Stimulated activated naive CD4-positive, alpha-beta T cell treated with Interleukin-2 at 50 U/mL for 16 hours (primary cell): Measurements from ENCODE around the gene PCSK4.
"Not testable (repeated sequence)": the region's sequence is repeated elsewhere in the genome, so short reads cannot be mapped to it uniquely, and the experiment has no call there.

Experiments used
- DNase-seq: peaks from one replicate; lab custom pipeline; 2025; lab: John Stamatoyannopoulos, UW

The PCSK4 gene

DNA sequence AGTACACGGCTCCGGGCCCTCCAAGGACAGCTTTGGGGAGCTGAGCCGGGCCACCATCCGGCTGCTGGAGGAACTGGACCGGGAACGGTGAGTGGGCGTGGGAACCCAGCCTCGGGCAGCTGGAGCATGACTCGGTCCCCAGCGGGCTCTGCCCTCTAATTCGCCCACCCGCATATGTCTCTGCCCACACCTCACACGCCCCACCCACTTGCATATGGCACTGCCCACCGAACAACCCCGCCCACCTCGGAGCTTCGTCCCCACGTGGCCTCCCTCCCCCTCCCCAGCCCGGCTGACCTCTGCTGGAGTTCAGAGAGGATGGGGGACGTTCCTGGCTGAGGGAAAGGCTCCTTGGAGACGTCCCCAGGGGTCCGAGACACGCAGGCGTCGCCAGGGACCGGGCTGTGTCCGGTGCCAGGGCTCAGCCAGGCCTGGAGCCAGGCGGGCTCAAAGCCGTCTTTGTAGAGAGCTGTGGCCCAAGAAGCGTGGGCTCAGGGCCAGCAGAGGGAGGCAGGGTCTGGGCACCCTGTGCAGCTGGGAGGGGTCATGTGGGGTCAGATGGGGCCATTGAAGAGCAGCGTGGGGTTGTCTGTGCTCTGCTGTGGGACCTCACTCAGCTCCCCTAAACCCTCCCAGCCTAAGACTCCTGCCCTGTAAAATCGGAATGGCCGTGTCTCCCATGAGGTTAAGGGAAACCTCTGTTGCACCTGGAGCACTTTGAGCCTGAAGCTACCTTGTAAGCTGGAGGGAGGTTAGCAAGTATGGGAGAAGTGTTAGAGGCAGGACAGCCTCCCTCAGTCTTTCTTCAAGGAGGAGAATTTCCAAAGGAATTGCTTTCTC is 36.4 kb downstream of the PCSK4 start:
- no peak for DNase-seq

DNA sequence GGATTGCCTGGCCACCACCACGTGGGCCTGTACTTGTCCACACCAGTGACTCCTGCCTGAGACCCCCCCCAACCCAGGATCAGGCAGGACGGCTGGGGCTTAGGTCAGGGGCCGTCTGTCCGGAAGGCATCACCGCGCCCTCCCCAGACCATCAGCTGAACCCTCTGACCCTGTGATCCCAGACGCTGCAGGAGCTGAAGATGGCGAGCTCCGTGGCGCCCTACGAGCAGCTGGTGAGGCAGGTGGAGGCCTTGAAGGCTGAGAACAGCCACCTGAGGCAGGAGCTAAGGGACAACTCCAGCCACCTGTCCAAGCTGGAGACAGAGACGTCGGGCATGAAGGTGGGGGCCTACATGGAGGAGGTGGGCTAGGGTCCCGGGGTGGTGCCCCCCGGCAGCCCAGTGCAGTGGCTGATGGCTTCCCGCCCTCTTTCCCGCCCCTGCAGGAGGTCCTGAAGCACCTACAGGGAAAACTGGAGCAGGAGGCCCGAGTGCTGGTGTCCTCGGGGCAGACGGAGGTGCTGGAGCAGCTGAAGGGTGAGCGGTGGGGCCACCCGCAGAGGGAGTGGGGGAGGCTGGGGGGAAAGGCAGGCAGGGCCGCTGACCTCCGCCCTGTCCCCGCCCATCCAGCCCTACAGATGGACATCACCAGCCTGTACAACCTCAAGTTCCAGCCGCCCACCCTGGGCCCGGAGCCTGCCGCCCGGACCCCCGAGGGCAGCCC is 37.2 kb downstream of the PCSK4 start:
- DNase-seq = no peak

GRCh38 chr19:1451916-1452801 is 38.0 kb downstream of the PCSK4 start:
- no peak for DNase-seq

- no peak for DNase-seq
These were observed 39.1 kb downstream of the PCSK4 start for GRCh38 chr19:1450735-1451731.

- DNase-seq = no peak
These were observed 40.4 kb downstream of the PCSK4 start, which contains the start of gene APC2 for GRCh38 chr19:1449467-1450442. TSS of gene APC2 (plus strand) at chr19:1450121. CDS start at chr19:1453002, 2,881 bp downstream.

DNA sequence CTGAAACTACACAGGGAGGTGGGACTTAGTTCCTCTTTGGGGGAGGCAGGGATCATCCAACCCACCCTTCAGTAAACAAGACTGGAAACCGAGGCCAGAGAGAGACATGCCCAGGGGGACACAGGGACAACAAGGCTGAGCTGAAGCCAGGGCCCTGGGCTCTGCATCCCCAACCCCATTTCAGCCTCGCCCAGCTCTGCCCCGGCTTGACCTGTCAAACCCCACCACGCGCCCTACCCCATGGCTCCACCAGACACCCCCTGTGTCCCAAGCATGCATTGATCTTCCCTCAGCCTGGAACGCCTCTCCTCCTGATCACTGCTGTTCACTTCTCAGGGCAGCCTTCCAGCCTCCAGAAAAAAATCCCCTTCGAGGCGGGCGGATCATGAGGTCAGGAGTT is 42.2 kb downstream of the PCSK4 start:
- no peak for DNase-seq

- DNase-seq = no peak
These were observed 42.6 kb downstream of the PCSK4 start for GRCh38 chr19:1447504-1447903.

DNA sequence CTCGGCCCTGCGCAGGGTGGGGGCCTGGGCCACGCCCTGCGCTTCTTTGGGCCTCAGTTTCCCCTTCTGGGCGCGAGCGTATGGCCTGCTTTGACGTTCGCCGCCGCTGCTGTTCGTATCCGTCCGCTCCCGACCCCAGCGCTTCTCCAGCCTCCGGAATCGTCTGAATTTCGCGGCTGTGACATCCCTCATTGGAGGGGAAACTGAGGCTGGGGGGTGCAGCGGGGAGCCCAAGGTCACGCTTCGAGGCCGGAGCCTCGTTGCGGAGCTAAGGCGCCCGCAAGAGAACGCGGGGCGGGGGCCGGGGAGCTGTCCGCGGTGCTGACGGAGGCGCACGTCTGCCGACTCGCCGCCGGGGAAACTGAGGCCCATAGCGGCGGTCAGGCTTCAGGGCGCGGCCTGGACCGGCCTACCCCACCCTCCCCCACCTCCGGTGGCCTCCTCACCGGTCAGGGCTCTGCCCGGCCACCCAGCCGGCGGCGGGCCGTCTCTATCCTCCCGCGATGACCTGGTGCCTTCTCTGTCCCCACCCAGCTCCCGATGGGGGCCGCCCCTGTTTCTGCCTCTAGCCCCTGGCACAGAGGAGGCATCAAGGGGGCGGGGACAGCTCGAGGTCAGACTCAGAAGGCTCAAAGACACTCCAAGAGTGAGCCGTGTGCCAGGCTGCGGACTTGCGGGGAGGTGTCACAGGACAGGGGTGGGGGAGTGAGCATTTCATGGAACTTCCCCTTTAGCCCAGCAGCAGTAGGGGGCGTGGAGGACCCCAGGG is 43.3 kb downstream of the PCSK4 start:
- no peak for DNase-seq

DNA sequence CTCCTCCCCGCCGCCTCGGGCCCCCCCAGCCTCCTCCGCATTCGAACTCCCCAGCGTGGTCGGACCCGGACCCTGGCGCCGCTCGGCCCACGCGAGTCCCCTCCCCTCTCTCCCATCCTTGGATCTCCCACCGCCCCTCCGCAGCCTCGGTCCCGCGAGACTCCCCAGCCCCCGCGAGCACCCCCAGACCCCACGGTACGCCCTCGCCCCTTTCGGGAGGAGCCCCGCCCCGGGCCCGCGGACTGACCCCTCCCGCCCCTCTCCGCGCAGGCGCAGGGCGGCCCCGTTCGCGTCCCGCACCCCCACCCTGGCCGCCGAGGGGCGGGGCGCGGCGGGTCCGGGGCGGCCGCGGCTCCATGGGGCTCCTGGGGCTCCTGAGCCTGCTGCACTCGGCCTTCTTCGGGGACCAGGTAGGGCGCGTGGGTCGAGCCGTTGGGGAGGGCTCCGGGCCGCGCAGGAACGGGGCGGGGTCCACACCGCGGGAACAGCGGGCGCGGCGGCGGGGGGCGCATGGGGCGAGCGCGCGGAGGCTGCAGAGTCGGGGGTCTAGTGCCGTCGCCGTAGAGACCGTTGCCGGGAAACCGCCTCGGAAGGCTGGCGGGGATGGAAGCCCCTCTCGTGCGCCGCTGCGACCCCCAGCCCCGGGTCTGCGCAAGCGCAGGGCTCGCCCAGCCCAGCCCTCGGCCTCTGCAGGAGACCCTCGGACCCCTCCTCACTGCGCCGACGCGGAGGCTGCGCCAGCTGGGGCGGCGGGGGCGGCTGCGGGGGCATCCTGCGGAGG is 44.0 kb downstream of the PCSK4 start:
- no peak for DNase-seq

- DNase-seq = peak; percentile 69
These were observed 44.8 kb downstream of the PCSK4 start for GRCh38 chr19:1445185-1445931.

DNA sequence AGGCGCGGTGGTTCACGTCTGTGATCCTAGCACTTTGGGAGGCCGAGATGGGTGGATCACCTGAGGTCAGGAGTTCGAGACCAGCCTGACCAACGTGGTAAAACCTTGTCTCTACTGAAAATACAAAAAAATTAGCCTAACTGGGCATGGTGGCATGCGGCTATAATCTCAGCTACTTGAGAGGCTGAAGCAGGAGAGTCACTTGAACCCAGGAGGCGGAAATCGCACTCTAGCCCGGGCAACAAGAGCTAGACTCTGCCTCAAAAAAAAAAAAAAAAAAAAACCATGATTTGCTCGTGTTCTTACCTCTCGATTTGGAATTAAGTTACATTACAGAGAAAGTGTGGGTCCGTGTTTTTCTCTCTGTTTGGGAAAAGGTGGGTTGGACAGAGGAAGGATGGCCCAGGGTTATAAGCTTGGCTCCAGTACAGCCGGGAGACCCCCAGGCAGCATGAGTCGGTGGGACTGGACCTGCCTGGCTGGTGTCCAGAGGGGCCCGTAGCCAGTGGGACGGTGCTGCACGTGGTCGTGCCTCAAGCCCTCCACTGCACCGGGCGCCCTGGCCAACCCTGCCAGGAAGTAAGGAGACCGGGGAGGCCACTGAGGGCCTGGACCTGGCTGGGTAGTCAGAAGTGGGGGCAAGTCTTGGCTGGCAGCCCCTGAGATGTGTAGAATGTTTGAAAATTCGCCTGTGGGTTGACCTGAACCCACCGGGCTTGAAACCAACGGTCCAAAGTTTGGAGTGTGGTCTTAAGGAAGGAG is 48.3 kb downstream of the PCSK4 start:
- no peak for DNase-seq

- DNase-seq = no peak
These were observed 49.1 kb downstream of the PCSK4 start for GRCh38 chr19:1441022-1441426.

DNA sequence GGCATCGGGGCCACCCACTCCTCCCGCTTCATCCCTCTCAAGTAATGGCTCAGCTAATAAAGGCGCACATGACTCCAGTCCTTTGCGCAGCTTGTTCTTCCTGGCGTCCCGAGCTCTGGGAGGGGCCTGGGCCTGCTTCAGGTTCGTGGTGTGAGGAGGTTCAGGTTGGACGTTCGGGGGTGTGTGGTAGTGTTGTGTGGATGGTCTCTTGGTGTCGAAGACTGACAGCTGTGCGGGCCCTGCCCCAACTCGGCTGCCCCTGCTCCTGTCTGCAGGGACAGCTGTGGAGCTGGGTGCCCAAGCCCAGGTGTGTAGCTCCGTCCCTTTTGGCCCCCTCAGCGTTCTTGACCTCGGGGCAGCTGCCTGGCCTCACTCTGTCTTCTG is 49.7 kb downstream of the PCSK4 start:
- DNase-seq = no peak

DNA sequence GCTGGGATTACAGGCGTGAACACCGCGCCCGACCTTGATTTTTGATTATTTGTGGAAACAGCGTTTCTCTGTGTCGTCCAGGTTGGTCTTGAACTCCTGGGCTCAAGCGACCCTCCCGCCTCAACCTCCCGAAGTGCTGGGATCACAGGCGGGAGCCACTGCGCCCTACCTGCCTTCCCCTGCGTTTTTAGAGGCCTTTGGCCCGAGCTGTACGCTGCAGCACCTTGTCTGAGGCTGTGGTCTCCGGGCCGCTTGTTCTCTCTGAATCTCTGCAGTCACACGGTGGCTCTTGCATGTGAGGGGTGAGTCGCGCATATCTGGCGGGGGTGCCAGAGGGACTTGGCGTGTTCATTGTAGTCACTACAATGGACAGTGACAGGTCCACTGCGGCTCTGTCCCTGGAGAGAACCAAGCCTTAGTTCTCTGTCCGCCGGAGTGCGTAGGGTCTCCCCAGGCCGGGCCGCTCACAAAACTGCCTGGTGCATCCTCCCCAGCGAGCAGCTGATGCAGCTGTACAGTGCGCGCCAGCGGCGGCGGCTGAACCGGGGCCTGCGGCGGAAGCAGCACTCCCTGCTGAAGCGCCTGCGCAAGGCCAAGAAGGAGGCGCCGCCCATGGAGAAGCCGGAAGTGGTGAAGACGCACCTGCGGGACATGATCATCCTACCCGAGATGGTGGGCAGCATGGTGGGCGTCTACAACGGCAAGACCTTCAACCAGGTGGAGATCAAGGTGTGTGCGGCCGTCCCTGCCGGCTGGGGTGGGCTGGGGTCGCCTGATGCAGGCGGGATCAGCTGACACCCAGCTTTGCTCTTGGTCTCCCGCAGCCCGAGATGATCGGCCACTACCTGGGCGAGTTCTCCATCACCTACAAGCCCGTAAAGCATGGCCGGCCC is 50.4 kb downstream of the PCSK4 start:
- DNase-seq = not testable (repeated sequence)

DNA sequence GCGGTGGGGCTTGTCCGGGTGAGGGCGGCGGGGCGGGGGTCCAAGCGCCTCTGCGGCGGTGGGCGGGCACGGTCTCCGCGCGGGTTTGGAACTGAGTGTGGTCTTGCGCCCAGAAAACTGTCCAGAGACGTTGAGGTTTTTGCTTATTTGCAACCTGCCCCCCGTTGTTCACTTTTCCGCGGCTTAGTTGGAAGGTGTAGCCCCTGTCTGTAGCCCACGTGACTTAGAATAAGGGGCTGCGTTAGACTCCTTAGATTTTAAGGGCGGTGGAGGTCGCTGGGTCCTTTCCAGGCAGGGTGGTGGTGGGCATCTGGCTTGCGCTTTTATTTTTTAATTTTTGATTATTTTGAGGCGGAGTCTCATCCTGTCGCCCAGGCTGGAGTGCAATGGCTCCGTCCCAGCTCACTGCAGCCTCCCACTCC is 51.2 kb downstream of the PCSK4 start:
- DNase-seq = no peak
